Hair follicular keratinocyte (primary cell): ENCODE data around the gene FCF1. TPM values are rescaled to one million over a fixed set of nuclear protein-coding genes. Genes with fewer than 3 reads are reported as not detected.

ENCODE experiments used
- total RNA-seq: library from RNA; depleted of rRNA; stranded (reverse); fragments of >200 nt; gene quantifications from 2 replicates; pipeline ENCODE4 v1.2.3, GENCODE V29; 2015

Gene FCF1
- total RNA-seq, result 18.9 and 22.2 TPM in 2 replicates

GRCh38 chr14:74712499-74713394 is at the start of gene FCF1, which contains the start of gene AREL1:
Gene FCF1 (plus strand): TSS chr14:74713144. CDS start chr14:74713198, 54 bp downstream.
Gene AREL1 (minus strand): TSS chr14:74713080. CDS start chr14:74685615, 27,465 bp downstream.

GRCh38 chr14:74762917-74763802 is 50.2 kb downstream of the FCF1 start, which contains the start of gene YLPM1:
Gene YLPM1 (plus strand): TSS chr14:74763316. CDS start chr14:74763490, 174 bp downstream.

Other genes with a start within 250 kb of the FCF1 start
- 239 and 356 TPM in 2 replicates for gene NPC2, start 219.8 kb upstream of the FCF1 start, total RNA-seq
- 17.8 and 21.3 TPM in 2 replicates for gene ISCA2, start 219.4 kb upstream of the FCF1 start, total RNA-seq
- 86.1 and 111 TPM in 2 replicates for gene LTBP2, start 100.9 kb upstream of the FCF1 start, total RNA-seq
- gene AREL1, start 64 bp upstream of the FCF1 start, total RNA-seq, result 28.0 and 31.5 TPM in 2 replicates
- 14.4 and 18.1 TPM in 2 replicates for gene YLPM1, start 50.2 kb downstream of the FCF1 start, total RNA-seq
- gene PROX2, start 163.0 kb downstream of the FCF1 start, total RNA-seq, result not detected in 2 replicates
- gene DLST, start 168.8 kb downstream of the FCF1 start, total RNA-seq, result 67.1 and 70.2 TPM in 2 replicates
- gene RPS6KL1, start 210.1 kb downstream of the FCF1 start, total RNA-seq, result 2.1 and 3.3 TPM in 2 replicates
- gene PGF, start 242.5 kb downstream of the FCF1 start, total RNA-seq, result 44.9 and 50.9 TPM in 2 replicates